Uterus (tissue), 4 donors: ENCODE measurements around the gene RPS25. TPM values are rescaled to one million over a fixed set of nuclear protein-coding genes. Genes with fewer than 3 reads are reported as not detected.
"Not testable (repeated sequence)": the region's sequence is repeated elsewhere in the genome, so short reads cannot be mapped to it uniquely, and the experiment has no call there.

Source experiments
- DNase-seq, 2 donors: peaks; one replicate each; pipeline ENCODE4 v3.0.0-alpha.2; 2019 to 2020
- H3K27ac ChIP-seq, 2 donors: fragments of 200-600 bp; sonication (generic); 1 replicate in 1 of 2; 2 replicates in 1 of 2; pipeline ENCODE4 v1.5.1; 2016 to 2018
- H3K27me3 ChIP-seq, 2 donors: fragments of 200-600 bp; sonication (generic); one replicate each; pipeline ENCODE4 v1.5.1; 2018 to 2019; ENCODE audit warnings: control low read depth in 1 of 2
- H3K36me3 ChIP-seq, 2 donors: fragments of 200-600 bp; sonication (generic); one replicate each; pipeline ENCODE4 v1.5.1; 2019; ENCODE audit warnings: control low read depth in 1 of 2
- H3K4me1 ChIP-seq, 2 donors: fragments of 200-600 bp; sonication (generic); one replicate each; pipeline ENCODE4 v1.5.1; 2018 to 2019; ENCODE audit warnings: control low read depth in 1 of 2
- H3K4me3 ChIP-seq, 2 donors: fragments of 200-600 bp; sonication (generic); 1 replicate in 1 of 2; 2 replicates in 1 of 2; pipeline ENCODE4 v1.5.1; 2018 to 2019; ENCODE audit warnings: mild to moderate bottlenecking in 1 of 2
- H3K9me3 ChIP-seq, 2 donors: fragments of 200-600 bp; sonication (generic); one replicate each; pipeline ENCODE4 v1.5.1; 2019; ENCODE audit warnings: control low read depth in 1 of 2
- POLR2A ChIP-seq, 2 donors: fragments of 450-650 bp; IDR thresholded peaks; one replicate each; pipeline ENCODE4 v1.6.1; 2016; ENCODE audit warnings: antibody characterized with exemption in 2 of 2, mild to moderate bottlenecking in 1 of 2, moderate library complexity in 1 of 2
- intact Hi-C: fragments of 100-400 bp; cut with DNase I; formaldehyde crosslinking; loops from one replicate; pipeline ENCODE4 v1.15.1; 2023; ENCODE audit warnings: low total_unique reads
- total RNA-seq, 4 donors: library from RNA; depleted of rRNA in 3 of 4; stranded (reverse); fragments of >200 nt in 3 of 4; gene quantifications; one replicate each; pipeline versions ENCODE4 v1.1.0 to v1.2.4, GENCODE V29; 2014 to 2023
- TF ChIP-seq, protein P1 (sequence below), 4 experiments: fragments of 200-600 bp in 2 of 4; fragments of 450-650 bp in 2 of 4; sonication (generic) in 2 of 4; IDR thresholded peaks; one replicate each; pipeline ENCODE4 v1.5.1; 2016 to 2019; ENCODE audit warnings: antibody characterized with exemption in 4 of 4, mild to moderate bottlenecking in 2 of 4, moderate library complexity in 1 of 4
- donor health status: DM: yes; HTN: yes; CAD: no.

RPS25 gene
- total RNA-seq, 4 donors from 2014 or later = 1,075 to 3,325 (median 1,649) TPM

DNA sequence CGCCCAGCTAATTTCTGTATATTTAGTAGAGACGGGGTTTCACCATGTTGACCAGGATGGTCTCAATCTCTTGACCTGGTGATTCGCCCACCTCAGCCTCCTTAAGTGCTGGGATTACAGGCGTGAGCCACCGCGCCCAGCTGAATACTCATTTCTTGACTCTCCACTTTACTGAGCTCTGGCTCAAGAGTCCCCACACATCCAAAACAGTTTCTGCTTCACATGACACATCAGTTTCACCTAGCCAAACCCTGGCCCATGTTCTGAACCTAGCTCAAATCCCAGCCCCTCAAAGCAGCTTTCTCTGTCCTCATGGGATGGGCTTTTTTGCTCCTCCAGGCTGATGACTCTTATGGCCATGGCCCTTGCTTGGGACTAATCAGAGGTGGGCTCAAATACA, 29.1 kb upstream of the RPS25 start:
- no peak overlapping the region for H3K4me3 ChIP-seq
- H3K4me1 ChIP-seq = no peaks in the 10 kb centered on the region
- no peaks in the 10 kb centered on the region for H3K9me3 ChIP-seq
- no peak overlapping the region for H3K27ac ChIP-seq
- intact Hi-C loops = no loop called here
- no peaks in the 10 kb centered on the region for H3K36me3 ChIP-seq
- no peak for DNase-seq
- TF ChIP-seq, protein P1, sequence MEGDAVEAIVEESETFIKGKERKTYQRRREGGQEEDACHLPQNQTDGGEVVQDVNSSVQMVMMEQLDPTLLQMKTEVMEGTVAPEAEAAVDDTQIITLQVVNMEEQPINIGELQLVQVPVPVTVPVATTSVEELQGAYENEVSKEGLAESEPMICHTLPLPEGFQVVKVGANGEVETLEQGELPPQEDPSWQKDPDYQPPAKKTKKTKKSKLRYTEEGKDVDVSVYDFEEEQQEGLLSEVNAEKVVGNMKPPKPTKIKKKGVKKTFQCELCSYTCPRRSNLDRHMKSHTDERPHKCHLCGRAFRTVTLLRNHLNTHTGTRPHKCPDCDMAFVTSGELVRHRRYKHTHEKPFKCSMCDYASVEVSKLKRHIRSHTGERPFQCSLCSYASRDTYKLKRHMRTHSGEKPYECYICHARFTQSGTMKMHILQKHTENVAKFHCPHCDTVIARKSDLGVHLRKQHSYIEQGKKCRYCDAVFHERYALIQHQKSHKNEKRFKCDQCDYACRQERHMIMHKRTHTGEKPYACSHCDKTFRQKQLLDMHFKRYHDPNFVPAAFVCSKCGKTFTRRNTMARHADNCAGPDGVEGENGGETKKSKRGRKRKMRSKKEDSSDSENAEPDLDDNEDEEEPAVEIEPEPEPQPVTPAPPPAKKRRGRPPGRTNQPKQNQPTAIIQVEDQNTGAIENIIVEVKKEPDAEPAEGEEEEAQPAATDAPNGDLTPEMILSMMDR (IDR thresholded peaks at IDR 0.05) = no peak
- TF ChIP-seq POLR2A (IDR thresholded peaks at IDR 0.05) = no peak
- no peaks in the 10 kb centered on the region for H3K27me3 ChIP-seq

DNA sequence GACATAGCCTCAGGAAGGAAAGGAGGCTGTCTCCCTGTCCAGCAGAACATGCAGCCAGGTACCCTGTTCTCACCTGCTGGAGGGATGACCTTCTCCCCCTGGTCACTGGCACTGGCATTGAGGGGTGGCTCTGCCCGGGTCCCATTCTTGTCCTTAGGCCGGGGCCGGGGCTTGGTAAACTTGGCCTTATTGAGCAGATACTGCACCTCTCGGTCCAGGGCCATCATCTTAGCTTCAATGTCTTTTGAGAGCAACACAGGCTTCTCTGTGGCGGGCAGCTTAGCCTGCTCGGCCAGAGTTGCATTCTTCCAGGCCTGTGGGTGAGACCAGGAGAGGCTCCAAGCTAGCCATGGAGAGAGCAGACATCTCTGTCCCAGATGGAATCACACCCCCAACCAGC, 28.3 kb upstream of the RPS25 start:
- intact Hi-C loops = no loop called here
- no peaks in the 10 kb centered on the region for H3K4me1 ChIP-seq
- no peak overlapping the region for H3K27ac ChIP-seq
- H3K36me3 ChIP-seq = no peaks in the 10 kb centered on the region
- H3K4me3 ChIP-seq = no peak overlapping the region
- no peak for TF ChIP-seq POLR2A (IDR thresholded peaks at IDR 0.05)
- TF ChIP-seq, protein P1 (IDR thresholded peaks at IDR 0.05) = no peak
- H3K27me3 ChIP-seq = no peaks in the 10 kb centered on the region
- H3K9me3 ChIP-seq = no peaks in the 10 kb centered on the region
- no peak for DNase-seq

DNA sequence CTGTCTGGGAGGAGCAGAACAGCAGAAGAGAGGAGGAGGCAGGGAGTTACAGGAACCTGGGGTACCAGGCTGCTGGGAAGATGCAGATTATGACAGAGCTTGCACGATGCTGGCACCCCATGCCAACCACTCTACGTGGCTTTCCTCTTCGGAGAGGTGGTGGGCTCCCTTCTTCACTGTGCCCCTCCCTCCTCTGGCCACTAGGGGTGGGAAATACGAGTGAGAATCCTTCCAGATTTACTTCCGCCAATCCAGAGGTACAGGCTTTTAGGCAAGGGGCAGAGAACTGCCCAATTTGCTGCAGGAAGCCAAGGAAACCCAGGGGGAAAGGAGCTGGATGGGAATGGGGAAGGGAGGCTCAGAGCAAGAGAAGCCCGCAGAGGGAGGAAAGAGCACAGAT, 26.6 kb upstream of the RPS25 start:
- no peaks in the 10 kb centered on the region for H3K27me3 ChIP-seq
- H3K4me3 ChIP-seq = no peak overlapping the region
- no peaks in the 10 kb centered on the region for H3K36me3 ChIP-seq
- no peak overlapping the region for H3K27ac ChIP-seq
- H3K4me1 ChIP-seq = no peaks in the 10 kb centered on the region
- H3K9me3 ChIP-seq = no peaks in the 10 kb centered on the region
- no peak for TF ChIP-seq POLR2A (IDR thresholded peaks at IDR 0.05)
- TF ChIP-seq, protein P1 (IDR thresholded peaks at IDR 0.05) = no peak
- no peak for DNase-seq
- intact Hi-C loops = no loop called here

DNA sequence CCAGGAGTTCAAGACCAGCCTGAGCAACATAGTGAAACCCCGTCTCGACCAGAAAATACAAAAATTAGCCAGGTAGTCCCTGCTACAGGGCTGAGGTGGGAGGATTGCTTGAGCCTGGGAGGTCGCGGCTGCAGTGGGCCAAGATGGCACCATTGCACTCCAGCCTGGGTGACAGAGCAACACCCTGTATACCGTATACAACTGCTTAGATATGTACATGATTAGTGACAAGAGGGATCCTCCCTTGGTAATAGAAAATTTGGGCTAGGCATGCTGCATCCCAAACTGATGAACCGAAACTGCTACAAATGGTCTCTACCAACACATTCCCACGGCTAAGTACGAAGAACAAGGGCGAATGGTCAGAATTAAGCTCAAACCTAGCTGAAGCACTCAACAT, 24.8 kb upstream of the RPS25 start:
- Histone ChIP-seq H3K36me3 (no peaks in the 10 kb centered on the region), H3K4me1 (no peaks in the 10 kb centered on the region), H3K27ac (no peak overlapping the region), H3K4me3 (no peak overlapping the region), H3K9me3 (no peaks in the 10 kb centered on the region), H3K27me3 (no peaks in the 10 kb centered on the region)
- DNase-seq = no peak
- intact Hi-C loops = no loop called here
- TF ChIP-seq, protein P1 (IDR thresholded peaks at IDR 0.05) = no peak
- TF ChIP-seq POLR2A (IDR thresholded peaks at IDR 0.05) = no peak

DNA sequence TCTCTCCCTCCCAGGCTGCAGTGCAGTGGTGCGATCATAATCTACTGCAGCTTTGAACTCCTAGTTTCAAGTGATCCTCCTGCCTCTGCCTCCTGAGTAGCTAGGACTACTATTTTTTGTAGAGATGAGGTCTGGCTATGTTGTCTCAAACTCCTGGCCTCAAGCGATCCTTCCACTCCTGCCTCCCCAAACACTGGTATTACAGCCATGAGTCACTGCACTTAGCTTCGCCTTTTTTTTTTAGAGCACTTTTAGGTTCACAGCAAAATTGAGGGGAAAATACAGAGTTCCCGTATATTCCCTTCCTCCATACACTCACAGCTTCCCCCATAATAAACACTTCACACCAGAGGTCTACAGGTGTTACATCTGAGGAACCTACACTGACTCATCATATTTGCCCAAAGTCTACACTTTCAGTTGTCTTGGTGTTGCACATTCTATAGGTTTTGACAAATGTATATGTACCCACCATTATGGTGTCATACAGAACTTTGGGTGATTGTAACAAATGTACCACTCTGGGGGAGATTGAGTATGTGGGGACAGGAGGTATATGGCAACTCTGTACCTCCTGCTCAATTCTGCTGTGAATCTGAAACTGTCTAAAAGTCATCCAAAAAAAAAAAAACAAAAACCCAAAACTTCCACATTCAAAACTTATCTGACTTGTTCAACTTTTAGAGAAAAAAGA, 23.8 kb upstream of the RPS25 start:
- no peak overlapping the region for H3K4me3 ChIP-seq
- H3K27ac ChIP-seq = no peak overlapping the region
- no peaks in the 10 kb centered on the region for H3K27me3 ChIP-seq
- H3K9me3 ChIP-seq = no peaks in the 10 kb centered on the region
- no peaks in the 10 kb centered on the region for H3K4me1 ChIP-seq
- DNase-seq = no peak
- no peak for TF ChIP-seq POLR2A (IDR thresholded peaks at IDR 0.05)
- TF ChIP-seq, protein P1 (IDR thresholded peaks at IDR 0.05) = no peak
- no peaks in the 10 kb centered on the region for H3K36me3 ChIP-seq
- intact Hi-C loops = no loop called here

DNA sequence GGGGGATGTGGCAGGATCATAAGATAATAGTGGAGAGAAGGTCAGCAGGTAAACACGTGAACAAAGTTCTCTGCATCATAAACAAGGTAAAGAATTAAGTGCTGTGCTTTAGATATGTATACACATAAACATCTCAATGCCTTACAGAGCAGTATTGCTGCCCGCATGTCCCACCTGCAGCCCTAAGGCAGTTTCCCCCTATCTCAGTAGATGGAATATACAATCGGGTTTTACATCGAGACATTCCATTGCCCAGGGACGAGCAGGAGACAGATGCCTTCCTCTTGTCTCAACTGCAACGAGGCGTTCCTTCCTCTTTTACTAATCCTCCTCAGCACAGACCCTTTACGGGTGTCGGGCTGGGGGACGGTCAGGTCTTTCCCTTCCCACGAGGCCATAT, 21.3 kb upstream of the RPS25 start:
- H3K4me3 ChIP-seq, H3K36me3 ChIP-seq, H3K4me1 ChIP-seq, H3K27me3 ChIP-seq, H3K27ac ChIP-seq, DNase-seq, intact Hi-C loops, H3K9me3 ChIP-seq: not testable (repeated sequence)
